ENCODE results near the gene CDCA8.

DNA sequence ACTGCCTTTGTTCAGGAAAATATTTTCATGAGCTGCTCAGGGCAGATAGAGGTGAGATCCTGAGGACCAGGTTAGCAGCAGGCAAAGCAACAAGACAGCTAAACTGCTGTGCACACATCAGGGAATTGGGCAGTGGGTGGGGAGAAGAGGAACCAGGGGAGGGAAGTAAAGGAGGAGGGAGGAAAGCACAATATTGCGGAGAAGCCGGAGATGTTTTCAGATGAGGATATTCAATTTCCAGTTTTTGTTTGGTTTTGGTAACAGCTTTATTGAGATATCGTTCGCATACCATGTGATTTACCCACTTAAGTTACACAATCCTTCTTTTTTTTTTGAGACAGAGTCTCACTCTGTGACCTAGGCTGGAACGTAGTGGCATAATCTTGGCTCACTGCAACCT lies 38.1 kb downstream of the CDCA8 start:
- TF ChIP-seq, protein P1, sequence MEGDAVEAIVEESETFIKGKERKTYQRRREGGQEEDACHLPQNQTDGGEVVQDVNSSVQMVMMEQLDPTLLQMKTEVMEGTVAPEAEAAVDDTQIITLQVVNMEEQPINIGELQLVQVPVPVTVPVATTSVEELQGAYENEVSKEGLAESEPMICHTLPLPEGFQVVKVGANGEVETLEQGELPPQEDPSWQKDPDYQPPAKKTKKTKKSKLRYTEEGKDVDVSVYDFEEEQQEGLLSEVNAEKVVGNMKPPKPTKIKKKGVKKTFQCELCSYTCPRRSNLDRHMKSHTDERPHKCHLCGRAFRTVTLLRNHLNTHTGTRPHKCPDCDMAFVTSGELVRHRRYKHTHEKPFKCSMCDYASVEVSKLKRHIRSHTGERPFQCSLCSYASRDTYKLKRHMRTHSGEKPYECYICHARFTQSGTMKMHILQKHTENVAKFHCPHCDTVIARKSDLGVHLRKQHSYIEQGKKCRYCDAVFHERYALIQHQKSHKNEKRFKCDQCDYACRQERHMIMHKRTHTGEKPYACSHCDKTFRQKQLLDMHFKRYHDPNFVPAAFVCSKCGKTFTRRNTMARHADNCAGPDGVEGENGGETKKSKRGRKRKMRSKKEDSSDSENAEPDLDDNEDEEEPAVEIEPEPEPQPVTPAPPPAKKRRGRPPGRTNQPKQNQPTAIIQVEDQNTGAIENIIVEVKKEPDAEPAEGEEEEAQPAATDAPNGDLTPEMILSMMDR (IDR thresholded peaks at IDR 0.05; ENCODE audit: low read depth, low read length): no peak
- no peak for TF ChIP-seq EZH2phosphoT487 (IDR thresholded peaks at IDR 0.05; ENCODE audit: low read depth)

Measured in OCI-LY3 (cell line).